AG04450 (cell line): Measurements from ENCODE around the gene PITRM1. TPM values are rescaled to one million over a fixed set of nuclear protein-coding genes. Genes with fewer than 3 reads are reported as not detected.
"Not testable (repeated sequence)": the region's sequence is repeated elsewhere in the genome, so short reads cannot be mapped to it uniquely, and the experiment has no call there.

Source experiments
- CTCF ChIA-PET: fragments of 300-600, 350-600 bp; formaldehyde crosslinking; extraction: SDS; loops from one replicate; lab custom pipeline; 2022; ENCODE audit warnings: antibody characterized with exemption, inconsistent platforms; lab: Charles Lee
- POLR2A ChIA-PET: fragments of 350-600 bp; formaldehyde crosslinking; extraction: SDS; loops from one replicate; lab custom pipeline; 2021; ENCODE audit warnings: antibody characterized with exemption, inconsistent platforms; lab: Yijun Ruan, JAX
- DNase-seq: peaks from one replicate; pipeline ENCODE4 v3.0.0-alpha.2; 2011; ENCODE audit warnings: low read depth, low spot score
- H3K27ac ChIP-seq: one replicate; pipeline ENCODE4 v1.5.1; 2012; ENCODE audit warnings: low read depth, low read length, control low read depth
- H3K27me3 ChIP-seq: one replicate; pipeline ENCODE4 v1.6.0; 2012; ENCODE audit warnings: low read length; ENCODE audit not compliant: control insufficient read depth, insufficient read depth
- H3K4me3 ChIP-seq: 2 replicates; pipeline ENCODE4 v1.5.1; 2011; ENCODE audit warnings: mild to moderate bottlenecking, low read depth, low read length, control low read depth
- H3K9me3 ChIP-seq: 2 replicates; pipeline ENCODE4 v1.5.1; 2012; ENCODE audit warnings: low read length; ENCODE audit not compliant: control insufficient read depth, insufficient read depth
- CTCF ChIP-seq: IDR thresholded peaks from 2 replicates; pipeline ENCODE4 v1.5.1; 2011; ENCODE audit warnings: low read depth, low read length, control low read depth, inconsistent platforms
- polyA minus RNA-seq: library from RNA; depleted of rRNA, polyadenylated mRNA; stranded (reverse); fragments of >200 nt; gene quantifications from 2 replicates; pipeline ENCODE4 v1.2.3, GENCODE V29; 2011; rRNA and poly(A)+ RNA removed
- polyA plus RNA-seq: library from polyadenylated mRNA; depleted of rRNA; stranded (reverse); fragments of >200 nt; gene quantifications from 2 replicates; pipeline ENCODE4 v1.2.3, GENCODE V29; 2011; rRNA removed

PITRM1 gene
- polyA plus RNA-seq (52.8 and 71.0 TPM in 2 replicates), polyA minus RNA-seq (63.4 and 71.1 TPM in 2 replicates)

GRCh38 chr10:3172446-3173170 is at the start of gene PITRM1:
PITRM1 (minus strand) TSS chr10:3172782; CDS start chr10:3172772, 10 bp downstream.
- DNase-seq, result peak; percentile 99
- Histone ChIP-seq H3K9me3 (peaks cover 8% of the 10 kb centered on the region; the same call in 1 of the 2 replicates), H3K4me3 (peak within 1 kb of the TSS; percentile 82), H3K27ac (peak within 1 kb of the TSS; percentile 89), H3K27me3 (no peaks in the 10 kb centered on the region)
- TF ChIP-seq CTCF, result no peak
- POLR2A ChIA-PET, result interaction anchor here (0.6 to 1.6 kb wide), 10 partner anchors 9 to 127 kb away, joined by 3 to 7 read pairs (median 3); no protein-coding TSS in a partner anchor
- CTCF ChIA-PET, result interaction anchor here (0.6 kb wide), 1 partner anchor 71 kb away, joined by 4 read pairs; no protein-coding TSS in a partner anchor

- POLR2A ChIA-PET, result no interaction called here
- TF ChIP-seq CTCF, result no peak
- Histone ChIP-seq H3K27ac (no peak overlapping the region), H3K27me3 (no peaks in the 10 kb centered on the region), H3K9me3 (no peaks in the 10 kb centered on the region; the same call in 1 of the 2 replicates), H3K4me3 (no peak overlapping the region)
- no peak for DNase-seq
- CTCF ChIA-PET, result no interaction called here
These were observed 49.5 kb upstream of the PITRM1 start for GRCh38 chr10:3222068-3222467.

- H3K27ac ChIP-seq, CTCF ChIA-PET, POLR2A ChIA-PET: not testable (repeated sequence)
These were observed 49.0 kb upstream of the PITRM1 start for GRCh38 chr10:3221601-3222000.

GRCh38 chr10:3220853-3221252 is 48.3 kb upstream of the PITRM1 start:
- Histone ChIP-seq H3K27ac (no peak overlapping the region), H3K4me3 (no peak overlapping the region), H3K27me3 (no peaks in the 10 kb centered on the region), H3K9me3 (no peaks in the 10 kb centered on the region; the same call in 1 of the 2 replicates)
- CTCF ChIA-PET, result interaction anchor here (0.6 kb wide), 1 partner anchor 376 kb away, joined by 3 read pairs; no protein-coding TSS in a partner anchor
- DNase-seq, result no peak
- POLR2A ChIA-PET, result no interaction called here
- TF ChIP-seq CTCF, result no peak

More at GRCh38 chr10:3221601-3222000, 49.0 kb upstream of the PITRM1 start:
- H3K27me3 ChIP-seq, DNase-seq, H3K9me3 ChIP-seq, H3K4me3 ChIP-seq: not testable (repeated sequence)

GRCh38 chr10:3219021-3219628 is 46.5 kb upstream of the PITRM1 start:
- DNase-seq, CTCF ChIA-PET, POLR2A ChIA-PET: not testable (repeated sequence)

More at GRCh38 chr10:3219021-3219628, 46.5 kb upstream of the PITRM1 start:
- not testable (repeated sequence) for H3K9me3 ChIP-seq, H3K4me3 ChIP-seq, H3K27me3 ChIP-seq, H3K27ac ChIP-seq
